A549 (cell line): ENCODE measurements around the gene GPR50.

Experiments
- CTCF ChIP-seq: fragments of >200 bp; sonication (Bioruptor Twin); formaldehyde crosslinking; IDR thresholded peaks from 3 replicates; pipeline ENCODE4 v1.5.1; 2016
- E2F6 ChIP-seq: IDR thresholded peaks from 2 replicates; pipeline ENCODE4 v1.6.1; 2012; ENCODE audit warnings: low read depth, borderline replicate concordance
- EP300 ChIP-seq, 2 experiments: fragments of >200 bp; sonication (Bioruptor Twin); formaldehyde crosslinking; IDR thresholded peaks; 2 replicates in 1 of 2; 3 replicates in 1 of 2; pipeline ENCODE4 v1.6.1; 2016 to 2017
- MYC ChIP-seq: IDR thresholded peaks from 2 replicates; pipeline ENCODE4 v1.6.1; 2012; ENCODE audit warnings: mild to moderate bottlenecking, inconsistent platforms, low read length, improper control_type of control experiment, borderline replicate concordance
- NR3C1 ChIP-seq: fragments of >200 bp; sonication (Bioruptor Twin); formaldehyde crosslinking; IDR thresholded peaks from 3 replicates; pipeline ENCODE4 v1.6.1; 2017
- USF2 ChIP-seq: fragments of 450-650 bp; IDR thresholded peaks from 2 replicates; pipeline ENCODE4 v1.6.1; 2014; ENCODE audit warnings: antibody characterized with exemption

GRCh38 chrX:151184705-151185104, 8.3 kb downstream of the GPR50 start:
- no peak for TF ChIP-seq CTCF
- no peak for TF ChIP-seq USF2
- TF ChIP-seq NR3C1, result no peak
- TF ChIP-seq E2F6, result no peak
- no peak for TF ChIP-seq MYC
- no peak for TF ChIP-seq EP300 (IDR thresholded peaks at IDR 0.05)
